HG02970 (cell line): Measurements from ENCODE around the gene RNF224.
"Not testable (repeated sequence)": the region's sequence is repeated elsewhere in the genome, so short reads cannot be mapped to it uniquely, and the experiment has no call there.

Source experiments
- ATAC-seq: cut with Tn5 transposase; IDR thresholded peaks from one replicate; pipeline ENCODE4 v1.9.1; 2021; ENCODE audit warnings: mild to moderate bottlenecking, moderate library complexity, moderate number of reproducible peaks; ENCODE audit not compliant: unreplicated experiment, low FRiP score

The RNF224 gene

GRCh38 chr9:137236936-137237421, 9.7 kb downstream of the RNF224 start:
- ATAC-seq = no peak

- no peak for ATAC-seq
Observed at GRCh38 chr9:137237759-137238726, 10.7 kb downstream of the RNF224 start.

- ATAC-seq = not testable (repeated sequence)
Observed at GRCh38 chr9:137239541-137240200, 12.4 kb downstream of the RNF224 start.

- peak; percentile 17 for ATAC-seq
Observed at GRCh38 chr9:137240318-137240840, 13.1 kb downstream of the RNF224 start.

GRCh38 chr9:137240841-137241489, 13.7 kb downstream of the RNF224 start, which contains the start of gene TUBB4B:
TSS of gene TUBB4B (plus strand) at chr9:137241287. CDS start at chr9:137241361, 74 bp downstream.
- ATAC-seq = peak; percentile 69

GRCh38 chr9:137241490-137242268, 14.4 kb downstream of the RNF224 start:
- ATAC-seq = peak; percentile 7

GRCh38 chr9:137242269-137243203, 15.2 kb downstream of the RNF224 start:
- no peak for ATAC-seq

- ATAC-seq = not testable (repeated sequence)
Observed at GRCh38 chr9:137243266-137243625, 15.9 kb downstream of the RNF224 start.

GRCh38 chr9:137243626-137244485, 16.6 kb downstream of the RNF224 start:
- ATAC-seq = no peak

GRCh38 chr9:137244486-137245449, 17.5 kb downstream of the RNF224 start:
- ATAC-seq = no peak

GRCh38 chr9:137245450-137246421, 18.4 kb downstream of the RNF224 start:
- ATAC-seq = no peak

GRCh38 chr9:137247135-137247915, 20.0 kb downstream of the RNF224 start:
- no peak for ATAC-seq

- no peak for ATAC-seq
Observed at GRCh38 chr9:137247916-137248175, 20.5 kb downstream of the RNF224 start.

- ATAC-seq = no peak
Observed at GRCh38 chr9:137250329-137251193, 23.3 kb downstream of the RNF224 start.
